Coronary artery (tissue), 2 donors: Measurements from ENCODE around the gene MFAP2.

Source experiments
- DNase-seq: peaks from one replicate; pipeline ENCODE4 v3.0.0-alpha.2; 2017; ENCODE audit warnings: low spot score
- H3K27ac ChIP-seq, 2 donors: fragments of 200-600 bp; sonication (generic); one replicate each; pipeline ENCODE4 v1.5.1; 2016 to 2019
- H3K4me3 ChIP-seq: fragments of 200-600 bp; sonication (generic); 2 replicates; pipeline ENCODE4 v1.5.1; 2016; ENCODE audit warnings: mild to moderate bottlenecking, moderate library complexity
- CTCF ChIP-seq: fragments of 200-600 bp; sonication (generic); IDR thresholded peaks from one replicate; pipeline ENCODE4 v1.5.1; 2019; ENCODE audit warnings: antibody characterized with exemption

Gene MFAP2

GRCh38 chr1:17007121-17007520 lies 26.7 kb upstream of the MFAP2 start:
- Histone ChIP-seq H3K27ac (no peak overlapping the region), H3K4me3 (no peak overlapping the region)
- no peak for DNase-seq
- TF ChIP-seq CTCF: no peak

DNA sequence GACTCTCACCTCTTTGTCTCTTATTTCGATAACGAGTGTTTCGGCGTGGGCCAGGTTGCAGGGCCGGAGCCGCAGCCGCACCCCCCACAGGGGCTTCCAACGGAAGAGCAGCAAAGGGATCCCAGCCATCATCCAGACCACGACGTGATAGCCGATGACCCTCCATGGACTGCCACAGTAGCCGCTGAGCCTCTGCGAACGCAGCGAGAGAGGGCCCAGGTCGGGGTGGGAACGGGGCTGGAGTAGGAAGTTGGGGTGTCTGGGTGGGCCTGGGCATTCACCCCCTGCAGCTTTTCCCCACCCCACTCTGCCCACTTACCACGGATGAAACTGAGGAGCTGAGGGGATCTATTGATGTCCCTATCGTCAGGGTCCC lies 24.9 kb upstream of the MFAP2 start:
- no peak for TF ChIP-seq CTCF

DNA sequence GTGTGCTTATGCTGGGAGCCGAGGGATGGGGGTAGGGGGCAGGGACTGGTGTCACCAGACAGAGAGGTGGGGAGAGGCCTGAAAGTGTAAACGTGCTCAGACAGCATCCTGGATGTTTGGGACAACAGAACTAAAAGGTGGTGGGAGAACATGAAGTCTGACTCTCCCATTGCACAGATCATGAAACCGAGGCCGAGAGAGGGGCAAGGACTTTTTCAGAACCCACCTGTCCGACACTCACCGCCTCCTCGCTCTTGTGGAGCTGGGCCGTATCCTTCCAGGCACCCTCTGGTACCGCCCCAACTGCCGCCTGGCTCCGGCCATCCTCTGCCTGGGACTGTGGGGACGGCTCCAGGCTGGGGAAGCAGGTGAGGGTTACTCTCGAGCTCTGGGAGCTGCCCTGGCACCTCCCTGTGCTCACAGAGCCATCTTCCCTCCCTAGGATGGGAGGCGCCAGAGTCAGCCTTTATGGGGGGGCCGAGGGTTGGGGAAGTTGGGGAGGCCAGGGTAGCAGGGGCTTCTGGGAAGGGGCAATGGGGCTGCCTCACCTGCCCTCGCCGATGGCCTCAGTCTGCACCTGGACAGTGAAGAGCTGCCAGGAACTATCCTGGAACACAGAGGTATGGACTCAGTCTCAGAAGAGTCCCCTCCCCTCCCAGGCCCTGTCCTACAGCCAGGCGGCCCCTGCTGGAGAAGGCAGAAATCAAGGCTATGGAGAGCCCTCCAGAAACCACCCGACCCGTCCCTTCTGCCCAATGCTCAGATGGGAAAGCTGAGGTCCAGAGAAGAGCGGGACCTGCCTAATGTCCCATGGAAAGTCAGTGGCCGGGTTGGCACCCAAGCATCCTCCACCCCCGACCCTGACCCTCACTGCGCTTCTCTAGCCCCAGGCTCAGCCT lies 24.3 kb upstream of the MFAP2 start:
- no peak for TF ChIP-seq CTCF
- Histone ChIP-seq H3K27ac (no peak overlapping the region), H3K4me3 (no peak overlapping the region)
- no peak for DNase-seq

More for the DNA sequence above, 24.9 kb upstream of the MFAP2 start:
- H3K27ac ChIP-seq: no peak overlapping the region
- no peak for DNase-seq
- no peak overlapping the region for H3K4me3 ChIP-seq

- no peak for DNase-seq
- Histone ChIP-seq H3K27ac (no peak overlapping the region), H3K4me3 (no peak overlapping the region)
- no peak for TF ChIP-seq CTCF
Observed at GRCh38 chr1:17002524-17002902, 22.1 kb upstream of the MFAP2 start.

- Histone ChIP-seq H3K4me3 (no peak overlapping the region), H3K27ac (no peak overlapping the region)
- TF ChIP-seq CTCF: no peak
- DNase-seq: no peak
Observed at GRCh38 chr1:17001760-17002523, 21.5 kb upstream of the MFAP2 start.

GRCh38 chr1:16999863-17000262 lies 19.4 kb upstream of the MFAP2 start:
- Histone ChIP-seq H3K4me3 (no peak overlapping the region), H3K27ac (no peak overlapping the region)
- no peak for TF ChIP-seq CTCF
- DNase-seq: no peak
